Activated CD8-positive, alpha-beta memory T cell treated with anti-CD3 and anti-CD28 coated beads for 4 hours (primary cell): ENCODE data around the gene RELL1.

ENCODE experiments used
- DNase-seq, 2 donors: peaks; one replicate each; pipeline ENCODE4 v3.0.0-alpha.2; 2020; ENCODE audit warnings: low read depth in 2 of 2

Gene RELL1

GRCh38 chr4:37635155-37635554, 51.0 kb downstream of the RELL1 start:
- DNase-seq = no peak

- DNase-seq = no peak
Measured at GRCh38 chr4:37634180-37634579, 52.0 kb downstream of the RELL1 start.

GRCh38 chr4:37632836-37633235, 53.3 kb downstream of the RELL1 start:
- DNase-seq = no peak

- no peak for DNase-seq
Measured at GRCh38 chr4:37631551-37631950, 54.6 kb downstream of the RELL1 start.

GRCh38 chr4:37629713-37630112, 56.5 kb downstream of the RELL1 start:
- no peak for DNase-seq

GRCh38 chr4:37628977-37629609, 57.1 kb downstream of the RELL1 start:
- no peak for DNase-seq

GRCh38 chr4:37627263-37627662, 58.9 kb downstream of the RELL1 start:
- no peak for DNase-seq

- DNase-seq = no peak
Measured at GRCh38 chr4:37625499-37625898, 60.7 kb downstream of the RELL1 start.

GRCh38 chr4:37623940-37624339, 62.2 kb downstream of the RELL1 start:
- DNase-seq = no peak

- DNase-seq = no peak
Measured at GRCh38 chr4:37623125-37623524, 63.1 kb downstream of the RELL1 start.

GRCh38 chr4:37620176-37620575, 66.0 kb downstream of the RELL1 start:
- DNase-seq = no peak

GRCh38 chr4:37615720-37616063, 70.5 kb downstream of the RELL1 start:
- DNase-seq = no peak

GRCh38 chr4:37615059-37615719, 71.0 kb downstream of the RELL1 start:
- no peak for DNase-seq

- no peak for DNase-seq
Measured at GRCh38 chr4:37612811-37613210, 73.4 kb downstream of the RELL1 start.

- DNase-seq = no peak
Measured at GRCh38 chr4:37609626-37610025, 76.5 kb downstream of the RELL1 start.

- DNase-seq = no peak
Measured at GRCh38 chr4:37607018-37607417, 79.2 kb downstream of the RELL1 start.

- no peak for DNase-seq
Measured at GRCh38 chr4:37605843-37606565, 80.2 kb downstream of the RELL1 start.

- no peak for DNase-seq
Measured at GRCh38 chr4:37604461-37604860, 81.7 kb downstream of the RELL1 start.

GRCh38 chr4:37603711-37604110, 82.5 kb downstream of the RELL1 start:
- no peak for DNase-seq

GRCh38 chr4:37603070-37603468, 83.1 kb downstream of the RELL1 start:
- DNase-seq = peak; percentile 36 to 42

GRCh38 chr4:37602454-37603069, 83.6 kb downstream of the RELL1 start:
- no peak for DNase-seq

GRCh38 chr4:37601531-37601930, 84.6 kb downstream of the RELL1 start:
- DNase-seq = no peak
